ENCODE results near the gene B4GALT5.

The B4GALT5 gene

DNA sequence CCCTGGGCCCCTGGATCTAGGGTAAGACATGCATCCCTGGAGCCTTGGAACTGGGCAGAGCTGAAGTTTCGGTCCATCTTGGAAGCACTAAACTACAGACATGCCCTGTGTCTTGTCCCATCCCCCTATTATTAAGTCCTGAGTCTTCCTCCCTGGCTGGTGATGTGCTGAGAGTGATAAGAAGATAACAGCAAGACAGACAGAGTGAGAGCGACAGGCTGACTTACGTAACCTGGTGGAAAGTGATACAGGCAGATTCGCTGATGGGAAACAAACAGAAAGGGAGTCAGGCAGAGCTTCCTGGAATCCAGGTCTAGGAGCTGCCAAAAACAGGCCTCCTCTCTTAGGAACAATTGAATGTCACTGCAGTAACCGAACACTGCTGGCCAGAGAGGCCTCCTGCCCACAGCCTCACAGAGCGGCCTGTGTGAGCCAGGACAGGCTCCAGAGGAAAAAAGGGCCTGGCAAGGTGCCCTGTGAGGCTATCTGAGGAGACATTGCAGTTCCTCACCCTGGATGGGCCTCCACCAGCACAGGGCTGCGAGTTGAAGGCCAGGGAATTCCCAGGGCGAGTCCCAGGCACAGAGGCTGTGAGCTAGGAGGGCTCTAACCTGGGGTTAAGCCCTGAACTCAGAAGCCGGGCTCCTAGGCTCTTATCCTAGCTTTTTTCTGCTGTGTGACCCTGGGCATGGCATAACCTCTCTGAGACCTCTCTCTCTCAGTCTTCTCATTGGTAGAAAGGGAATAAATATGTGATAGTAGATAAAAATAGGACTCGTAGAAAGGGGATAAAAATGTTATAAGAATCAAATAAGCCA is 34.2 kb upstream of the B4GALT5 start:
- TF ChIP-seq, protein P1, sequence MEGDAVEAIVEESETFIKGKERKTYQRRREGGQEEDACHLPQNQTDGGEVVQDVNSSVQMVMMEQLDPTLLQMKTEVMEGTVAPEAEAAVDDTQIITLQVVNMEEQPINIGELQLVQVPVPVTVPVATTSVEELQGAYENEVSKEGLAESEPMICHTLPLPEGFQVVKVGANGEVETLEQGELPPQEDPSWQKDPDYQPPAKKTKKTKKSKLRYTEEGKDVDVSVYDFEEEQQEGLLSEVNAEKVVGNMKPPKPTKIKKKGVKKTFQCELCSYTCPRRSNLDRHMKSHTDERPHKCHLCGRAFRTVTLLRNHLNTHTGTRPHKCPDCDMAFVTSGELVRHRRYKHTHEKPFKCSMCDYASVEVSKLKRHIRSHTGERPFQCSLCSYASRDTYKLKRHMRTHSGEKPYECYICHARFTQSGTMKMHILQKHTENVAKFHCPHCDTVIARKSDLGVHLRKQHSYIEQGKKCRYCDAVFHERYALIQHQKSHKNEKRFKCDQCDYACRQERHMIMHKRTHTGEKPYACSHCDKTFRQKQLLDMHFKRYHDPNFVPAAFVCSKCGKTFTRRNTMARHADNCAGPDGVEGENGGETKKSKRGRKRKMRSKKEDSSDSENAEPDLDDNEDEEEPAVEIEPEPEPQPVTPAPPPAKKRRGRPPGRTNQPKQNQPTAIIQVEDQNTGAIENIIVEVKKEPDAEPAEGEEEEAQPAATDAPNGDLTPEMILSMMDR (IDR thresholded peaks at IDR 0.05; ENCODE audit: low read depth, low read length) = no peak
- peak; percentile 79 for DNase-seq (ENCODE audit: extremely low read depth, low read depth)

DNA sequence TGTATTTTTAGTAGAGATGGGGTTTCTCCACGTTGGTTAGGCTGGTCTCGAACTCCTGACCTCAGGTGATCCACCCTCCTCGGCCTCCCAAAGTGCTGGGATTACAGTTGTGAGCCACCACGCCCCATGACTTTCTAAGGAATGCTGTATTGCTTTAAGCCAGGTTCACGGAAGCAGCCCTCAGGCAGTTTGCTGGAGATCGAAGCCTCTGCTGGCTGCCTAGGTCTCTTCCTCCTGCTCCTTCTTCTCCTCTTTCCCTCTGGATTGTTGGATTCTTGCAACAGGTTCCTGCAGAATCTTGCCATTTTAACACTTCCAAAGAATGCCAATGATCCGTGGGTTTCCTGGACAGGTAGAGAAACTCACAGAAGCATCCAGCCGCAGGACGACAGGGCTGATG is 29.3 kb upstream of the B4GALT5 start:
- TF ChIP-seq, protein P1 (IDR thresholded peaks at IDR 0.05; ENCODE audit: low read depth, low read length) = no peak
- no peak for DNase-seq (ENCODE audit: extremely low read depth, low read depth)

DNA sequence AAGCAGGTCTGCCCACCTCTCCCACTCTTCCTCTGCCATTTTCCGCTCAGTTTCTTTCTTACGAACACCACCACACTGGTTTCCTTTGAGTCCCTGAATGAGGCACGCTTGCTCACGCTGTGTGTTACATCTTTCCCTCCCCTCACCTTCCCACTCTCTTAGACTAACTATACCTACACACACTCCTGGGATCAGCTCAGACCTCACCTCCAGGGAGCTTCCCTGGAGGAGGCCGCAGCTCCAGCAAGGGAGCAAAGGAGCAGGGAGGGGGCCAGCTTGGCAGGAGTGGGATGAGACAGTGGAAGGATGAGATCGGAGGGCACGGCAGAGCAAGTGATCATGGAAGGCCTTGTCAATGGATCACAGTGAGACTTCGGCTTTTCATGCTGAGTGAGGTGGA is 28.3 kb upstream of the B4GALT5 start:
- TF ChIP-seq, protein P1 (IDR thresholded peaks at IDR 0.05; ENCODE audit: low read depth, low read length) = no peak
- DNase-seq (ENCODE audit: extremely low read depth, low read depth) = no peak

DNA sequence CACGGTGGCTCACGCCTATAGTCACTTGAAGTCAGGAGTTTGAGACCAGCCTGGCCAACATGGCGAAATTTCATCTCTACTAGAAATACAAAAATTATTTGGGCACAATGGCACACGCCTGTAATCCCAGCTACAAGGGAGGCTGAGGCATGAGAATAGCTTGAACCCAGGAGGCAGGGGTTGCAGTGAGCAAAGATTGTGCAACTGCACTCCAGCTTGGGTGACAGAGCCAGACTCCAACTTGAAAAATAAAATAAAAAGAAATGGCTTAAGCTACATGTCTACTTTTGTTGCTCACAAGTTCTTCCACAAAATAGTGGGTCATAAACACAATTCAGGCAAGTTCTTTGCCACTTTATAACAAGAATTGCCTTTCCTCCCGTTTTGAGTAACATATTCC is 27.1 kb upstream of the B4GALT5 start:
- no peak for DNase-seq (ENCODE audit: extremely low read depth, low read depth)
- TF ChIP-seq, protein P1 (IDR thresholded peaks at IDR 0.05; ENCODE audit: low read depth, low read length) = no peak

DNA sequence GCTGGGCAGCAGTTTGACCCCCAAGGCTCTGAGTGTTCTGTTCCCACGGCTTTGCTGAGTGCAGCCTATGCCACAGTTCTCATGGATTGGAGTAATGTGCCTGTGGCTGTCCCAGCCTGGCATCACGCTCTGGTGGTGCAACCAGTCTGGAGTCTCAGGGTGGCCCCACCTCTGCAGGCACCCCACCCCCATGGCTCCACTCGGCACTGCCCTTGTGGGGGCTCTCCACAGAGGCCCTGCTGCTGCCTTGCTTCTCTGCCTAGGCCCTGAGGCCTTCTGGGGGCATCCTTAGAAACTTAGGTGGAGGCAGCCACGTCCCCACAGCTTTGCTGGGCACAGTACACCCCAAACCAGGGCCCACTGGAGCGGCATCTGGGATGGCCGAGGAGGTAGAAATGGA is 25.4 kb upstream of the B4GALT5 start:
- DNase-seq (ENCODE audit: extremely low read depth, low read depth) = no peak
- TF ChIP-seq, protein P1 (IDR thresholded peaks at IDR 0.05; ENCODE audit: low read depth, low read length) = no peak

DNA sequence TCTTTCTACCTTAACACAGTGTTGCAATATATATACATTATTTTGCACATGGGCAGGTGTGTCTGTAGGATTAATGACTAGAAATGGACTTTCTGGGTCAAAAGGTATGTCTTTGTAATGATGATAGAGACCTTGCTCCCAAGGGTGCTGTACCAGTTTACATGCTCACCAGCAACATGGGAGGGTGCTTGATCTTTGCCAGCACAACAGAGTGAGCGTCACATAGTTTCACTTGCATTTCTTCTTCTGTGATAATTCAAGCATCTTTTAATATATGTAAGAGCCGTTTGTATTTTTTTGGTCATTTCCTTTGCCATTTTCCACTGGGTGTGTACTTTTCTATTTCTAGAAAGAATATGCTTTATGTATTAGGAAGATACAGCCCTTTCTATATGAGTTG is 23.6 kb upstream of the B4GALT5 start:
- TF ChIP-seq, protein P1 (IDR thresholded peaks at IDR 0.05; ENCODE audit: low read depth, low read length) = no peak
- no peak for DNase-seq (ENCODE audit: extremely low read depth, low read depth)

DNA sequence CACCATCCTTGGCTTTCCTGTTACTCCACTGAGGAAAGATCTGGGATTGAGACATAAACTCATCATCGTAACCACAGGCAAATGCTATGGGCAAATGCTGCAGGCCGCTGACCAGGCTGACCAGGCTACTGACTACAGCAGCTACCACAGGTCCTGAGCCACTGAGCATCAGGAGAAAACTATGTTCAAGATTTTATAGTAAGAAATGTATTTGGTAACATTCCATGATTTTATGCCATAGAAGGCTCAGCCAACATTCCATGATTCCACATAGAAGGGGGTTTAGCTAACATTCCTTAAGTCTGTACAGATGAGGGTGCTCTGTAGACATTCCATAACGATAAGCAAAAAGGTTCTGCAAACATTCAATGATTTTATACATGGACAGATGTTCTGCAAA is 16.1 kb upstream of the B4GALT5 start:
- DNase-seq (ENCODE audit: extremely low read depth, low read depth) = peak; percentile 30
- TF ChIP-seq, protein P1 (IDR thresholded peaks at IDR 0.05; ENCODE audit: low read depth, low read length) = no peak

All from AG09319 (cell line).